GM18498 (cell line): ENCODE measurements around the gene KMT2C.
A peak's percentile ranks its signal among the peaks of the same experiment; 100 is the strongest.
"Not testable (repeated sequence)": the region's sequence is repeated elsewhere in the genome, so short reads cannot be mapped to it uniquely, and the experiment has no call there.

Experiments used
- ATAC-seq: cut with Tn5 transposase; IDR thresholded peaks from one replicate; pipeline ENCODE4 v1.9.1; 2021; ENCODE audit warnings: mild to moderate bottlenecking, moderate library complexity; ENCODE audit not compliant: unreplicated experiment

KMT2C gene

GRCh38 chr7:152406030-152406429 lies 29.8 kb downstream of the KMT2C start:
- ATAC-seq = not testable (repeated sequence)

- no peak for ATAC-seq
These were observed 32.1 kb downstream of the KMT2C start for GRCh38 chr7:152403726-152404125.

- ATAC-seq = no peak
These were observed 33.2 kb downstream of the KMT2C start for GRCh38 chr7:152402384-152403250.

GRCh38 chr7:152399344-152399743 lies 36.5 kb downstream of the KMT2C start:
- no peak for ATAC-seq

GRCh38 chr7:152395112-152395511 lies 40.7 kb downstream of the KMT2C start:
- ATAC-seq = no peak

GRCh38 chr7:152394214-152394613 lies 41.6 kb downstream of the KMT2C start:
- not testable (repeated sequence) for ATAC-seq

- ATAC-seq = peak; percentile 64
These were observed 43.5 kb downstream of the KMT2C start for GRCh38 chr7:152392254-152392653.

- ATAC-seq = not testable (repeated sequence)
These were observed 49.6 kb downstream of the KMT2C start for GRCh38 chr7:152386136-152386764.

- ATAC-seq = not testable (repeated sequence)
These were observed 51.3 kb downstream of the KMT2C start for GRCh38 chr7:152384235-152385200.

- ATAC-seq = no peak
These were observed 52.2 kb downstream of the KMT2C start for GRCh38 chr7:152383341-152384234.

GRCh38 chr7:152382244-152382643 lies 53.6 kb downstream of the KMT2C start:
- no peak for ATAC-seq

- ATAC-seq = not testable (repeated sequence)
These were observed 54.7 kb downstream of the KMT2C start for GRCh38 chr7:152380931-152381578.

GRCh38 chr7:152378497-152378896 lies 57.3 kb downstream of the KMT2C start:
- not testable (repeated sequence) for ATAC-seq

GRCh38 chr7:152376716-152377484 lies 58.9 kb downstream of the KMT2C start:
- ATAC-seq = not testable (repeated sequence)

GRCh38 chr7:152370297-152370696 lies 65.5 kb downstream of the KMT2C start:
- ATAC-seq = no peak

GRCh38 chr7:152369518-152369917 lies 66.3 kb downstream of the KMT2C start:
- ATAC-seq = no peak

GRCh38 chr7:152367170-152367569 lies 68.6 kb downstream of the KMT2C start:
- no peak for ATAC-seq

GRCh38 chr7:152366662-152367061 lies 69.1 kb downstream of the KMT2C start:
- no peak for ATAC-seq
